HG02938 (cell line): ENCODE measurements around the gene SRRM5.

Experiments
- ATAC-seq: cut with Tn5 transposase; IDR thresholded peaks from one replicate; pipeline ENCODE4 v1.9.1; 2021; ENCODE audit warnings: mild to moderate bottlenecking, moderate library complexity; ENCODE audit not compliant: unreplicated experiment

Gene SRRM5

DNA sequence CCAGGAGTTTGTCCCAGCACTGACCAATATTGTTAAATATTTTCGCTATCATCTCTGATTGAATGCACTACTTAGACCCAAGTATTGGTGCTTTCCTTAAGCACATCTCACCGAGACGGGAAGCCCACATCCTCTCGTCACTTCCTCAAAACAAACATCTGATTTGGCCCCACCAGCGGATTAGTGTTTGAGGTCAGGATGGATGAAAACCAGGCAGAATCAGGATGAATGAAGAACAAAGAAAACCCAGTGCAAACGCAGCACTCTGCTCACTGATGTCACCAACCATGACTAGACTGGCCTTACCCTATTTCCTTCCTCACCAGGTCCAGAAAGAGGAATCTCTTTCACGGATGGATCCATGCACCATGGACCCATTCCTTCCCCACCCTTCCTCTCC, 52.1 kb downstream of the SRRM5 start:
- no peak for ATAC-seq
